IPS DF 6.9 (cell line): ENCODE data around the gene ROBO1.

ENCODE experiments used
- DNase-seq: peaks from one replicate; pipeline ENCODE4 v3.0.0-alpha.2; 2013; ENCODE audit warnings: low read depth, low spot score
- H3K27ac ChIP-seq: one replicate; pipeline ENCODE4 v1.5.1; 2013; ENCODE audit warnings: low read length, control low read depth
- H3K27me3 ChIP-seq: 2 replicates; pipeline ENCODE4 v1.6.1; 2013; ENCODE audit warnings: mild to moderate bottlenecking, low read length; ENCODE audit not compliant: control insufficient read depth, insufficient read depth
- H3K36me3 ChIP-seq: 2 replicates; pipeline ENCODE4 v1.6.1; 2013; ENCODE audit warnings: low read length; ENCODE audit not compliant: control insufficient read depth, insufficient read depth
- H3K4me1 ChIP-seq: 2 replicates; pipeline ENCODE4 v1.6.1; 2013; ENCODE audit warnings: low read length; ENCODE audit not compliant: control insufficient read depth, insufficient read depth
- H3K4me3 ChIP-seq: 2 replicates; pipeline ENCODE4 v1.5.1; 2013; ENCODE audit warnings: mild to moderate bottlenecking, low read length
- H3K9me3 ChIP-seq: 2 replicates; pipeline ENCODE4 v1.6.1; 2013; ENCODE audit warnings: low read length, inconsistent platforms; ENCODE audit not compliant: control insufficient read depth, insufficient read depth
- WGBS: extraction: QIAGEN DNeasy Blood & Tissue Kit; methylation state at CpG from one replicate; pipeline ENCODE4 v1.1.7; 2013; ENCODE audit warnings: mixed read lengths, missing lambda C conversion rate; ENCODE audit not compliant: insufficient read length, insufficient coverage; 5-methylcytosine and 5-hydroxymethylcytosine counted together

ROBO1 gene

DNA sequence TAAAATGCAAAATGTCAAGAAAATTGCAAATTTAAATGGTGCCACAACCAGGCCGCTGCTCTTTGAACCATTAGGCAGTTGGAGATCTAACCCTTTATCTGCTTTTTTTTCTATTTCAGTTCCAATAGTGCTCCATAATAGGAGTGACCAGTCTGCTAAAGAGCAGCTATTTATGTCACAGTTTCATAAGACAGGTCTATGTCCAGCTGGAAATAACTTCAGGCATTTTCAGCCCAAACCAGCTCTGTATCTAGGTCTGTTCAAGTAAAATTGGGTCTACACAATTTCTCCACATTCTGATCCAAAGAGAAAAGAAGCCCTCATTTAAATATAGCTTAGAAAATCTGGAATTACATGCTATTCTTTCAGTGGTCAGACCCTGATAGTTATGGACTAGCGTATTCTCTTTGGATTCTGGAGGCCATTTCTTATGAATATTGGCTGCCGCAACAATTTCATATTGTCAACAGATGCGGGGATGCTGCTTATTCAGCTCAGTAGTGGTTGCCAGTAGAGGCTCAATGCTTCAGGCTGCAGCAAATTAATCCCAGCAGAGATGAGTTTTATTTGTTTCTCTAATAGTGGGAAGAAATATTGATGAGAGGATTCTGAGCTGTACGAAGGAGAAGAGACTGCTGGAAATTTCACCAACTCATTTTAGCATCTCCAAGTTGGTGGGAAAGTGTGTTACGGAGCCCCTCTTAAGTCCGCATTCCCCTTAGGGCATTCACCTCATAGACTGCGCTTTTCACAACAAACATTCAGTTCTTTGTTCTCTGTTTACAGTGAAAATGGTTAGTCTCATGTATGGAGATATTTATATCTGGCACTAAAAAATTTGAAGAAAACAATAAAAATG is 887.0 kb downstream of the ROBO1 start:
- Histone ChIP-seq H3K27ac (no peak overlapping the region), H3K9me3 (no peaks in the 10 kb centered on the region), H3K27me3 (no peaks in the 10 kb centered on the region), H3K36me3 (no peaks in the 10 kb centered on the region), H3K4me3 (no peak overlapping the region), H3K4me1 (no peaks in the 10 kb centered on the region)
- no CpG with 5 or more reads among the region's 8 CpGs for whole genome bisulfite sequencing
- no peak for DNase-seq

DNA sequence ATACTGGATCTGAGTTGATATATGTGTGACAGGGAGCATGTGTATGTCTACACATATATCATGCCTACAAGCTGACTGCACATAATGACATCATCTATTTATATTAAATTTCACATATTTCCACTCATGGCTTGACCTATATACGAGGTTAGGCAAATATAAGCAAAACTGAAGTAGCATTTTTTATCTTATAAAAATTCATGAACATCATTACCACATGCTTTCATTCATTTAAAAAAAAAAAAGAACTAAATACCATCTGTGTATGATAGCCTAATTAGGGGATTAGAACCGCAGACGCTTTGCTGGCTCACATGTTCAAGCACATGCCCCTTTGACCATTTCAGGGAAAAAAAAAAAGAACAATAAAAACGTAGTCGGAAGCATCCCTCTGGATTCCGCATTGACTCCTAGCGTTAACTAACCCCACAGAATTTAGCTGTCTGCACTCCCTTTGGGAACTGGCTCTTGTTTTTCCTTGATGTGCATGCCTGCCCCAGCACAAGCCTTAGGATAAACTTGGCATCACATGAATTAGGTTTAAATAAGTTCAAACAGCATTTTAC is 888.4 kb downstream of the ROBO1 start:
- DNase-seq = no peak
- Histone ChIP-seq H3K4me3 (no peak overlapping the region), H3K36me3 (no peaks in the 10 kb centered on the region), H3K27ac (no peak overlapping the region), H3K27me3 (no peaks in the 10 kb centered on the region), H3K4me1 (no peaks in the 10 kb centered on the region), H3K9me3 (no peaks in the 10 kb centered on the region)
- WGBS = no CpG with 5 or more reads among the region's 7 CpGs

DNA sequence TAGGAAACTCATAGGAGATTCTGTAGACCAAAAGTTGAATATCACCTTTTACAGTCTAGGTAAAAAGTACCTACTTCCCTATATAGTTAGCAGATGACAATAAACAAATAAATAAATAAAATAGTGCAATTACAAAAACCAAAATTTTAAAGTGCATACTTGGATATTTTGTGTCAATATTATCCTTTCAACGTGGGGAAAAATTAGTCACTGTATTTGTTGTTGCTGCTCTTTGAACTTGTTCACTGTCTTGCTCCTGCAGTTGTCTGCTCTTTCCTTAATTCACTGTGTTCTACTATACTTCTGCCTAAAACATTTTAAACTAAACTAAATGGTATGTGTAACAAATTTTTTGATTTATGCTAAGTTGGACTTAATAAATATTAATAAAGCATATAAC is 889.0 kb downstream of the ROBO1 start:
- DNase-seq = no peak
- no peaks in the 10 kb centered on the region for H3K27me3 ChIP-seq
- H3K36me3 ChIP-seq = no peaks in the 10 kb centered on the region
- H3K4me3 ChIP-seq = no peak overlapping the region
- H3K4me1 ChIP-seq = no peaks in the 10 kb centered on the region
- no peaks in the 10 kb centered on the region for H3K9me3 ChIP-seq
- WGBS = no CpG with 5 or more reads among the region's 1 CpG
- H3K27ac ChIP-seq = no peak overlapping the region

DNA sequence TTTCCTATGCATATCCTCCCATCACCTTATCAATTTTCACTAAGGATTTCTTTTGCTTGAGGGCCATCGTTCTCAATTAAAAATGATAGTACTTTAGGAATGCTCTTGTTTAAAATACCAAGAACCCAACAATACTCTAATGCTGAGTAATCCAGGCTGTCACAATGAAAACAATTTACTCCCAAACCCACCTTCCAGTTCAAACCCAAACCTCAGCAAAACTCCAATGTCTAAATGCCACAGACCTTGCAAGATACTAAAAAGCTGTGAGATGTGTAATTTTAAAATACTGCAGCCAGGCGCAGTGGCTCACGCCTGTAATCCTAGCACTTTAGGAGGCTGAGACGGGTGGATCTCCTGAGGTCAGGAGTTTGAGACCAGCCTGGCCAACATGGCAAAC is 889.8 kb downstream of the ROBO1 start:
- Histone ChIP-seq H3K27ac (no peak overlapping the region), H3K27me3 (no peaks in the 10 kb centered on the region), H3K36me3 (no peaks in the 10 kb centered on the region), H3K9me3 (no peaks in the 10 kb centered on the region), H3K4me1 (no peaks in the 10 kb centered on the region), H3K4me3 (no peak overlapping the region)
- WGBS = no CpG with 5 or more reads among the region's 4 CpGs
- no peak for DNase-seq

DNA sequence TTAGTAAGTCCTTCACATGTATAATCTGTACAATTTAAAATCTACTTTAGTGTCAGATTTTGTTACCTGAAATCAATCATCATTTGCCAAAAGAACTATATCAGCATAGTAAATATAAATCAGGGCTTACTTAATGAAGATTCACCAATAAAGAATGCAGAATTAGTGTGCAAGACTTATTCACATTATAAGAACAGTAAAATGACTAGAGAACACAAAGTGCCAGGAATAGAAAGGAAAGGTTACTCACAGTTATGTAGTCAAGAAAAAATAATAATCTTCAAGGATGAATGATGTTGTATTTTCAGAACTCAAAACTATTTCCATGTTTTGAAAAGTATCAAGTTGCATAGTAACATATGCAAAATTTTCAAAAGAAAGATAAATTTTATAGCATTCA is 891.9 kb downstream of the ROBO1 start:
- H3K36me3 ChIP-seq = no peaks in the 10 kb centered on the region
- H3K4me3 ChIP-seq = no peak overlapping the region
- H3K9me3 ChIP-seq = no peaks in the 10 kb centered on the region
- DNase-seq = no peak
- no peak overlapping the region for H3K27ac ChIP-seq
- no peaks in the 10 kb centered on the region for H3K27me3 ChIP-seq
- H3K4me1 ChIP-seq = peaks cover 1% of the 10 kb centered on the region; the same call in 1 of the 2 replicates

DNA sequence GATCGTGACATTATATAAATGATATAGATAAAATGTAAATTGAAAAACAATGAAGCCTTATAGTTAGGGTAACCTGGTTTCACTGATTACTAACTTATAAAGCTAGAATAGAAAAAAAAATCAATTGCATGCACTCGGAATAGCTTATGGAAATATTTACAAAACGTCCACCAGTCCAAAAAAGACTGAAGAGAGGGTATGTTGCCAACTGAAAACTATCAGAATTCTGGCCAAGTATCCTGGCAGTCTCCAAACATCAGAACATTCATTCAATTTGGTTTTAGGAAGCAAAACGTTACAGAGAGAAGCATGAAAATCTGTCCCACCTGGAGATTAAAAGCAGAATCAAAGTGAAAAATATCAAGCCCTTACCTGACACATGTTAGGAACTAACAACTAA is 892.4 kb downstream of the ROBO1 start:
- Histone ChIP-seq H3K27ac (no peak overlapping the region), H3K4me3 (no peak overlapping the region), H3K27me3 (no peaks in the 10 kb centered on the region), H3K36me3 (no peaks in the 10 kb centered on the region), H3K9me3 (no peaks in the 10 kb centered on the region), H3K4me1 (peaks cover 1% of the 10 kb centered on the region; the same call in 1 of the 2 replicates)
- DNase-seq = no peak
- WGBS = no CpG with 5 or more reads among the region's 4 CpGs

DNA sequence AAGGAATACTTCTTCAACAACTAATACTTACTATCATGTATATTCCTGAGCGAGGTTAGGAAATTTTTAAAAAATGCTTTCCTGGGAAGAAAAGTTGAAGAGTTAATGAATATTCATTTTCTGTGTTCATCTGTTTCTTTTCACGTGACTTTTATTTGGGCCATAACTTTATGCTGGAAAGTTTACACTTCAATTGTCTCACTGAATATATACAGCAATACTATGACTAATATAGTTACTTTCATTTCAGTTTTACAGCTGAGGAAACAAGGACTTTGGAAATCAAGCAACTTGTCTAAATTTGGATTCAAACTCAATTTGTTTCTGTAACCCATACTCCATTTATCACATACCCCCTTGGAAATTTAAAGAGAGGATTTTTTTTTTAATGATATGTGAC is 894.2 kb downstream of the ROBO1 start:
- Histone ChIP-seq H3K4me3 (no peak overlapping the region), H3K27me3 (no peaks in the 10 kb centered on the region), H3K4me1 (peaks cover 1% of the 10 kb centered on the region; the same call in 1 of the 2 replicates), H3K9me3 (no peaks in the 10 kb centered on the region), H3K36me3 (no peaks in the 10 kb centered on the region), H3K27ac (no peak overlapping the region)
- WGBS = no CpG with 5 or more reads among the region's 2 CpGs
- DNase-seq = no peak

DNA sequence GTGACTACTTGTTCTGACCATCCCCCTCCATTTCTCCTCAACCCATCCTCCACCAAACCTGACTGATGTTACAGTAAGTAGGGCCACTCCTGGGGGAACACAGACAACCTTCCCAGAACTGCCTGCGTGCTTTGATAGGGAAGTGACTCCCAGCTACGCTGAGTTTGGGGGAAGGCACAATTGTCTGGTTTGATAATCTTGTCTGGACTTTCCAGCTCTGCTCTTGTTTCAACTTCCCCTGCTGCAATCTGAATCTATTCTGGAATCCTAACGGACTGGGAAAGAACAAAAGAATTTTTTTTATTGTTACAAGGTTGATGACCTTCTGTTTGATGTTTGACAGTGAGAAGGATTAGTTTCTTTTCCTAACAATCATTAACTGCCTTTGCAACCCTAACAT is 895.6 kb downstream of the ROBO1 start:
- H3K9me3 ChIP-seq = no peaks in the 10 kb centered on the region
- peaks cover 1% of the 10 kb centered on the region; the same call in 1 of the 2 replicates for H3K4me1 ChIP-seq
- no peaks in the 10 kb centered on the region for H3K36me3 ChIP-seq
- DNase-seq = no peak
- H3K27ac ChIP-seq = no peak overlapping the region
- no peak overlapping the region for H3K4me3 ChIP-seq
- no CpG with 5 or more reads among the region's 3 CpGs for WGBS
- no peaks in the 10 kb centered on the region for H3K27me3 ChIP-seq

DNA sequence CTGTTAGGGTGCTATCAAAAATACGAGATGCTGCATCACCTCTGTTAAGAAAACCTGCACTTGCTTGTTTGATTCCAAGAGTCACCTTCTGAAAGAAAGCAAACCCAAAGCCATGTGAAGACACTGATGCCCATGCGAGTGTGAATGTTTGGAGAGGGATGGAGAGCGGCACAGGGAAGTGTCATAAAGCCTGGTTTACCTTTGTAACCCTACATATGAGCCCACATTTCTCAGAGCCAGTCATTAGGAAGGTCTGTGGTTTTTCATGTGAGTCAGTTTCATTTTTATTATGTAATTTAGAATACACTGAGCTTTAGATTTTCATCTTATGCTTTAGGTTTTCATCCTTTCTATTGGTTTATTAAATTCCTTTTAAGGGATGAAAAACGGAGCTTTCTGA is 896.8 kb downstream of the ROBO1 start:
- no peak for DNase-seq
- no CpG with 5 or more reads among the region's 4 CpGs for WGBS
- peaks cover 1% of the 10 kb centered on the region; the same call in 1 of the 2 replicates for H3K4me1 ChIP-seq
- H3K36me3 ChIP-seq = no peaks in the 10 kb centered on the region
- H3K9me3 ChIP-seq = no peaks in the 10 kb centered on the region
- no peak overlapping the region for H3K27ac ChIP-seq
- H3K27me3 ChIP-seq = no peaks in the 10 kb centered on the region
- H3K4me3 ChIP-seq = no peak overlapping the region

DNA sequence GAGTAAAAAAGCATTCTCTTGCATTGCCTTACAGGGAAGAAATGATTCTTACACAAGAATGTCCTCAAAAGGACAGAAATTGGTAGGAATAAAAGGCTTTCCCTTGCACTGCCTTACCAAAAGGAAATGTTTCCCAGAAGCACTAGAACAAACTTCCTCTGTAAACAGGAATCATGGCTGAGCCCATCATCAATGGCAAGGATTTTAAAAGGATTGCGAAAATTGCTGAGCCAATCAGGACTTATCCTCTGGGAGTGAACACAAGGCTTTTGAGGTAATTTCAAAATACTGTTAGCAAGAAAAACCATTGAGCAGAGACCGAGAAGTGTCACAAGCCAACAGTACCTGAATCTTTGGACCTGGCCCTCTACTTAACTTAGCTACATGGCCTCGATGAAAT is 897.3 kb downstream of the ROBO1 start:
- H3K4me1 ChIP-seq = peaks cover 1% of the 10 kb centered on the region; the same call in 1 of the 2 replicates
- no peak for DNase-seq
- no peaks in the 10 kb centered on the region for H3K9me3 ChIP-seq
- no peaks in the 10 kb centered on the region for H3K27me3 ChIP-seq
- no peak overlapping the region for H3K27ac ChIP-seq
- H3K4me3 ChIP-seq = no peak overlapping the region
- H3K36me3 ChIP-seq = no peaks in the 10 kb centered on the region
- no CpG with 5 or more reads among the region's 3 CpGs for WGBS

DNA sequence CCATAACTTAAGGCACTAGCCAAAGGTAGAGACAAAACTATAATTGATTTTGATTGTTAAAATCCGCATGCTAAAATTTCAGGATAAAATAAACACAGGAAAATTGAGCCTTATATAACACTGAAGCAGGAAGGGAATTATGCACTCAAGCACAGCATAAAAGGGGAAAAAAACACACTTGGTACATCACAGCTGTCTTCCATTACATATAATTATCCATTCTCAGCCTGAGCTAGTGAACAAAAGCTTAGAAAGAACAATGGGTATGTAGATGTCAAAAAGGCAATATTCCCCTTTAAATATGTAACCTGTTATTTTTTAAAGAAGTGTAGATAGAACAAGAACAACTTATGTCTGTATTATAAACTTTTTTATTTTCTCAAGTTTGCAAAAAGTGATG is 899.2 kb downstream of the ROBO1 start:
- H3K4me3 ChIP-seq = no peak overlapping the region
- no CpG with 5 or more reads among the region's 1 CpG for WGBS
- no peaks in the 10 kb centered on the region for H3K27me3 ChIP-seq
- no peak overlapping the region for H3K27ac ChIP-seq
- no peak for DNase-seq
- no peaks in the 10 kb centered on the region for H3K36me3 ChIP-seq
- peaks cover 1% of the 10 kb centered on the region; the same call in 1 of the 2 replicates for H3K4me1 ChIP-seq
- no peaks in the 10 kb centered on the region for H3K9me3 ChIP-seq
